Activated CD4-positive, alpha-beta memory T cell treated with anti-CD3 and anti-CD28 coated beads for 36 hours (primary cell): Measurements from ENCODE around the gene ATP2B3. TPM values are rescaled to one million over a fixed set of nuclear protein-coding genes. Genes with fewer than 3 reads are reported as not detected.

ENCODE experiments used
- CTCF ChIA-PET: fragments of 350-600 bp; sonication (Branson Sonifier 250); formaldehyde crosslinking; loops from one replicate; lab custom pipeline; 2021; ENCODE audit warnings: antibody characterized with exemption, inconsistent platforms; lab: Charles Lee
- POLR2A ChIA-PET: fragments of 350-600 bp; sonication (Branson Sonifier 250); formaldehyde crosslinking; loops from one replicate; lab custom pipeline; 2021; ENCODE audit warnings: antibody characterized with exemption; lab: Charles Lee
- DNase-seq: peaks from one replicate; pipeline ENCODE4 v3.0.0-alpha.2; 2020
- H3K27ac Mint-ChIP-seq: one replicate; pipeline ENCODE4 v1.8.0; 2021; ENCODE audit warnings: mixed read lengths
- H3K27me3 Mint-ChIP-seq: one replicate; pipeline ENCODE4 v1.8.0; 2021; ENCODE audit warnings: mixed read lengths
- H3K36me3 Mint-ChIP-seq: one replicate; pipeline ENCODE4 v1.8.0; 2021; ENCODE audit warnings: mixed read lengths
- H3K4me1 Mint-ChIP-seq: one replicate; pipeline ENCODE4 v1.8.0; 2021; ENCODE audit warnings: low read depth, mixed read lengths
- H3K4me3 Mint-ChIP-seq: one replicate; pipeline ENCODE4 v1.8.0; 2021; ENCODE audit warnings: mild to moderate bottlenecking, mixed read lengths
- H3K9me3 Mint-ChIP-seq: one replicate; pipeline ENCODE4 v1.8.0; 2021; ENCODE audit warnings: mixed read lengths
- intact Hi-C: fragments of 100-400 bp; cut with micrococcal nuclease; formaldehyde crosslinking; loops from one replicate; pipeline ENCODE4 v1.15.1; 2023
- total RNA-seq, 2 experiments: library from RNA; stranded (reverse); gene quantifications; one replicate each; pipeline ENCODE4 v1.2.3, GENCODE V29; 2021

The ATP2B3 gene
- total RNA-seq, 2 experiments from 2014 or later, result not detected

DNA sequence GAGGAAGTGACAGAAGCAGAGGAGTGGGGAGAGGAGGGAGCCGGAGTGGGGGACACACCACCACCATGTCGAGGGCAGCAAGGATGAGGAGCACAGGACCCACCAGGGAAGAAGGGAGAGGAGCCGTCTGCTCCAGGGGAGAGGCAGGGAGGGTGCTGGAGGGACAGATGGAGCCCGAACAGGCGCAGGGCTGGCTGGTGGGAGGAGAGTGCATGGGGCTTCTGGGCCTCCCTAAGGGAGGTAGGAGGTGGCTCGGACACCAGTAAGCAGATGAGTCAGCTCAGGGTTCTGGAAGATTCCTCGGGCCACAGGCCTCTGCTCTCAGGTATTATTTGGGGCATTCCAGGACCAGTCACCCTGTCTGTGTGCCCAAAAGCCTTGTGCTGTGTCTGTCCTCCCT, 29.8 kb downstream of the ATP2B3 start:
- H3K27ac Mint-ChIP-seq, result no peak overlapping the region
- POLR2A ChIA-PET, result no interaction called here
- H3K4me1 Mint-ChIP-seq, result no peaks in the 10 kb centered on the region
- CTCF ChIA-PET, result interaction anchor here (0.8 to 2.1 kb wide), 3 partner anchors 8 to 122 kb away, joined by 3 to 6 read pairs (median 3); no protein-coding TSS in a partner anchor
- intact Hi-C loops, result no loop called here
- no peak for DNase-seq
- no peaks in the 10 kb centered on the region for H3K9me3 Mint-ChIP-seq
- no peak overlapping the region for H3K4me3 Mint-ChIP-seq
- no peaks in the 10 kb centered on the region for H3K36me3 Mint-ChIP-seq
- H3K27me3 Mint-ChIP-seq, result no peaks in the 10 kb centered on the region

DNA sequence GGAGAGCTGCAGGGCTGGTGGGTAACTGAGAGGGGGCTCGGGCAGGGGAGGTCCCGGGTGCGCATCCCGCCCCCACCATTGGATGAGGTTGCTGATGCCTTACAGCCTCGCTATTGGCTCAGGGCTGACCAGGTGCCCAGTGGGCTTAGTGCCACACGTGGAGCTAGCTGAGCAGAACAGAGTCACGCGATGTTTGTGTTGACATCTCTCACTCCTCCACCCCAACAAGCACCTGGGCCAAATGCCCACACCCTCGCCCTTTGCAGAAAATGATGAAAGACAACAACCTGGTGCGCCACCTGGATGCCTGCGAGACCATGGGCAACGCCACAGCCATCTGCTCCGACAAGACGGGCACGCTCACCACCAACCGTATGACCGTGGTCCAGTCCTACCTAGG, 31.8 kb downstream of the ATP2B3 start:
- intact Hi-C loops, result no loop called here
- CTCF ChIA-PET, result interaction anchor here (1.0 kb wide), 1 partner anchor 10 kb away, joined by 4 read pairs; no protein-coding TSS in a partner anchor
- no peaks in the 10 kb centered on the region for H3K27me3 Mint-ChIP-seq
- H3K27ac Mint-ChIP-seq, result no peak overlapping the region
- H3K4me3 Mint-ChIP-seq, result no peak overlapping the region
- no peaks in the 10 kb centered on the region for H3K9me3 Mint-ChIP-seq
- no peaks in the 10 kb centered on the region for H3K4me1 Mint-ChIP-seq
- POLR2A ChIA-PET, result no interaction called here
- DNase-seq, result no peak
- H3K36me3 Mint-ChIP-seq, result no peaks in the 10 kb centered on the region

DNA sequence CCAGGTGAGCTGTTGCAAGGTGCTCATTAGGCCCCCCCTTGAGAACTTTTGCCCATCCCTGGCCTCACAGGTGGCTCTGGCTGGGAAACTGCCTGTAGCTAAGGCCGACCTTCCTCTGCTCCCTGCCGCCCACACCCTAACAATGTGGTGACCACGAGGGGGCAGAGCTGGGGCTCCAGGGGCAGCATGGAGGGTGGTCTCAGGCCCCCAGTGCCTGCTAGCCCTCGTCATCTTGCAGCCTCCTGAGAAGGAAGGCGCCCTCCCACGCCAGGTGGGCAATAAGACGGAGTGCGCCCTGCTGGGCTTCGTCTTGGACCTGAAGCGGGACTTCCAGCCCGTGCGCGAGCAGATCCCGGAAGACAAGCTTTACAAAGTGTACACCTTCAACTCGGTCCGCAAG, 32.4 kb downstream of the ATP2B3 start:
- POLR2A ChIA-PET, result no interaction called here
- no peaks in the 10 kb centered on the region for H3K9me3 Mint-ChIP-seq
- intact Hi-C loops, result no loop called here
- no peaks in the 10 kb centered on the region for H3K4me1 Mint-ChIP-seq
- no peak for DNase-seq
- no peaks in the 10 kb centered on the region for H3K27me3 Mint-ChIP-seq
- CTCF ChIA-PET, result interaction anchor here (1.0 kb wide), 1 partner anchor 11 kb away, joined by 4 read pairs; no protein-coding TSS in a partner anchor
- H3K27ac Mint-ChIP-seq, result no peak overlapping the region
- H3K4me3 Mint-ChIP-seq, result no peak overlapping the region
- H3K36me3 Mint-ChIP-seq, result no peaks in the 10 kb centered on the region

DNA sequence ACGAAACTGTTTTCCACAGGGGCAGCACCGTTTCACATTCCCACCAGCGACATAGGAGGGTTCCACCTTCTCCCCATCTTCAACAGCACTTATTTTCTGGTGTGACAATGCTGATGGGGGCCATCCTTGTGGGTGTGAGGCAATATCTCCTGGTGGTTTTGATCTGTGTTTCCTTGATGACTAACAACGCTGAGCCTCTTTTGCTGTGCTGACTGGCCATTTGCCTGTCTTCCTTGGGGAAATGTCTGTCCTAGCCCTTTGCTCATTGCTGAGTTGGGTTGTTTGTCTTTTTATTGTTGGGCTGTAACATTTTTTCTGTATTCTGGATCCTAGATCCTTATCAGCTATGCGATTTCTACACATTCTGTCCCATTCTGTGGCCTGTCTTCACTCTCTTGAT, 33.7 kb downstream of the ATP2B3 start:
- no peak for DNase-seq
- no peak overlapping the region for H3K4me3 Mint-ChIP-seq
- ChIA-PET POLR2A (no interaction called here), CTCF (interaction anchor here (0.7 to 1.6 kb wide), 3 partner anchors 11 to 26 kb away, joined by 4 to 6 read pairs (median 5); no protein-coding TSS in a partner anchor)
- H3K36me3 Mint-ChIP-seq, result no peaks in the 10 kb centered on the region
- no peaks in the 10 kb centered on the region for H3K27me3 Mint-ChIP-seq
- no peak overlapping the region for H3K27ac Mint-ChIP-seq
- intact Hi-C loops, result no loop called here
- no peaks in the 10 kb centered on the region for H3K4me1 Mint-ChIP-seq
- H3K9me3 Mint-ChIP-seq, result no peaks in the 10 kb centered on the region

DNA sequence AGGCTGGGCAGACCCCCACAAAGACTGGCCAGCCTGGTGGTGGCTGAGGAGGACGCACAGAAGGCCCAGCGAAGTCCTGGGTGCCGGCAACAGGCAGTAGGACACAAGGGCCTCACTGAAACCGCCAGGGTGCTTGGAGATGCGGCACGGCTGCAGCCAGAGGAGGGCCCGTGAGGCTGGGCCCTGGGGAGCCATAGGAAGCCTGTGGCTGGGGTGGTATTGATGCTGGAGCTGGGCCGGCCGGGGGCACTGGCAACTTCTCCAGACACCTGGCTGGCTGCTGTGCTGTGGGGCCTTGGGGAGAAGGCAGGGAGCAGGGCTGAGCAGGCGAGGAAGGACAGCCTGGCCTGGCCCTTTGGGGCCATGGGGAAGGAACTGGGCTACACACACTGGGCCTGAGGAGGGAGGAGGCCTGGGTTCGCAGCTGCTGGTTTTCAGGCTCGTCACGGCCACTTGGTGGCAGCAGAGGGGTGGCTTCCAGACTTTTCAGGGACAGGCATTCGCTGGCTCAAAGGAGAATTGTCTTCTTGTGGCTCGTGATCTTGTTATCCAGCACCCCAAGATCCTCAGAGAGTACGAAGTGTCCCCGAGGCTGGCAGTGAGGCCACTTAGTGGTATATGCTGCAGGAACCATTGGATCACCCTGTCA, 37.2 kb downstream of the ATP2B3 start:
- ChIA-PET POLR2A (no interaction called here), CTCF (interaction anchor here (0.6 to 5.3 kb wide), 11 partner anchors 10 to 154 kb away, joined by 3 to 49 read pairs (median 5); partner anchors contain the start of gene DUSP9)
- Mint-ChIP-seq H3K36me3 (no peaks in the 10 kb centered on the region), H3K9me3 (no peaks in the 10 kb centered on the region), H3K27ac (no peak overlapping the region), H3K4me1 (no peaks in the 10 kb centered on the region), H3K27me3 (no peaks in the 10 kb centered on the region), H3K4me3 (no peak overlapping the region)
- intact Hi-C loops, result loop anchor here (1.0 to 5.0 kb wide), 2 partner anchors 93 to 113 kb away; partner anchors contain the start of gene DUSP9
- peak; percentile 70 for DNase-seq

DNA sequence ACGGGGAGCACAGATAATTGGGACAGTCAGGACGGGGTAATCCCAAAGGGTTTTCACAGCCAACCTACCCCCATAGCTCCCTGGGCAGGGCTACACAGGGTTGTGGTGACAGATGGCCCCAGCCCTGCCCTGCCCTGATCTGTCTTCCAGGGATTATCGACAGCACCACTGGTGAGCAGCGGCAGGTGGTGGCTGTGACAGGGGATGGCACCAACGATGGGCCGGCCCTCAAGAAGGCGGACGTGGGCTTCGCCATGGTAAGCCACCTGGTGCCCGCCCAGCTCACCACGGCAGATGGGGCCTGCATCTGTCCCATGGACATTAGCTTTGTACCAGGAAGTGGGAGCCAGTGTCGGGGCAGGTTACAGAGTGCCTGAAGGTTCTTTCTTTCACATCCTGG, 39.3 kb downstream of the ATP2B3 start:
- H3K4me3 Mint-ChIP-seq, result no peak overlapping the region
- ChIA-PET POLR2A (no interaction called here), CTCF (interaction anchor here (2.6 to 5.3 kb wide), 3 partner anchors 17 to 111 kb away, joined by 10 to 49 read pairs (median 12); partner anchors contain the start of gene DUSP9)
- H3K27me3 Mint-ChIP-seq, result no peaks in the 10 kb centered on the region
- no peak overlapping the region for H3K27ac Mint-ChIP-seq
- H3K4me1 Mint-ChIP-seq, result no peaks in the 10 kb centered on the region
- intact Hi-C loops, result loop anchor here (5.0 kb wide), 1 partner anchor 91 kb away; the partner anchor contains the start of gene DUSP9
- H3K9me3 Mint-ChIP-seq, result no peaks in the 10 kb centered on the region
- no peak for DNase-seq
- no peaks in the 10 kb centered on the region for H3K36me3 Mint-ChIP-seq

DNA sequence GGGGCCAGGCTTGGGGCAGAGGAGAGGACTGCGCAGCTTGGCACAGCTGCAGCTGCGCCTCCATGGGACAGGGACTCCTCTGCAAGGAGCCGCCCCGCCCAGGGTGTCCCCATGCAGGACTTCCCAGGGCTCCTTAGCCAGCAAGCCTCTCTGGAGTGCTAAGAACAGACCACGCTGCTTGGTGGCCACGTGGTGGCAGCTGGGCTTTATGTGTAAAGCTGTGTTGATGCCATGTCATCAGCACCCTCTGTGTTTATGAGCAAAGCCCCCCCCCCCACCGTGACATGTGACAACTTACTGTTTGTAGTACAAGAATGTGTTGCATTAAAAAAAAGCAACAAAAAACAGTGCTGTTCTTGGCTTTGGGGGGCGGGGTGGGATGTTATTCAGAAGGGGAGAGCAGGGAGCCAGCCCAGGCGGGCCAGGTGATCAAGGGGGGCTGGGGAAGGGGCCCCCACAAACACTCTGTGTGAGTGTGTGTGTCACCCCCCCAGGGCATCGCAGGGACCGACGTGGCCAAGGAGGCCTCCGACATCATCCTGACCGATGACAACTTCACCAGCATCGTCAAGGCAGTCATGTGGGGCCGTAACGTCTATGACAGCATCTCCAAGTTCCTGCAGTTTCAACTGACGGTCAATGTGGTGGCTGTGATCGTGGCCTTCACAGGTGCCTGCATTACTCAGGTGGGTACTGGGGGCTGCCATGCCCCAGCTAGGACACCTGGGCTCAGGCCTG, 40.3 kb downstream of the ATP2B3 start:
- intact Hi-C loops, result loop anchor here (5.0 kb wide), 1 partner anchor 90 kb away; the partner anchor contains the start of gene DUSP9
- Mint-ChIP-seq H3K9me3 (no peaks in the 10 kb centered on the region), H3K36me3 (no peaks in the 10 kb centered on the region), H3K27ac (no peak overlapping the region), H3K4me3 (no peak overlapping the region), H3K4me1 (no peaks in the 10 kb centered on the region), H3K27me3 (no peaks in the 10 kb centered on the region)
- no peak for DNase-seq
- POLR2A ChIA-PET, result no interaction called here
- CTCF ChIA-PET, result no interaction called here

DNA sequence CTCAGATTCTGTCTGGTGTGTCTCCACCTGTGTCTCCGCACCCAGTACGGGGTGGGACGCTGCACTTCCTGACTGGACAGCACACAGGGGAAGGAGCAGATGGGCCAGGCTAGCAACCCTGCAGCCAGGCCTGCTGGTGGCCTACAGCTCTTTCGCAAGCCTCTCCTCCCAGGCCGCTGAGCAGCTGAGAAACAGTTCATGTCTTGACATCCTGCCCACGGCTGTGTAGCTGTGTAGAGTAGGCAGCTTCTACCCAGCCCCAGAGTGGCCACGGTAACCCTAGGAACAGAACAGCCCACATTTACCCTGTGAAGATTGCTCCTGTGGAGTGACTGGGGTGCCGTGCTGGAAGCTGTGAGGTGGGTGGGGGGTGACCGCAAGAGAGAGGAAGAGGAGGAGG, 42.6 kb downstream of the ATP2B3 start:
- Mint-ChIP-seq H3K4me1 (no peaks in the 10 kb centered on the region), H3K36me3 (no peaks in the 10 kb centered on the region), H3K9me3 (no peaks in the 10 kb centered on the region), H3K27ac (no peak overlapping the region), H3K4me3 (no peak overlapping the region), H3K27me3 (no peaks in the 10 kb centered on the region)
- POLR2A ChIA-PET, result no interaction called here
- intact Hi-C loops, result loop anchor here (5.0 kb wide), 1 partner anchor 87 kb away; the partner anchor contains the start of gene DUSP9
- CTCF ChIA-PET, result interaction anchor here (1.3 kb wide), 1 partner anchor 107 kb away, joined by 4 read pairs; no protein-coding TSS in a partner anchor
- DNase-seq, result no peak

DNA sequence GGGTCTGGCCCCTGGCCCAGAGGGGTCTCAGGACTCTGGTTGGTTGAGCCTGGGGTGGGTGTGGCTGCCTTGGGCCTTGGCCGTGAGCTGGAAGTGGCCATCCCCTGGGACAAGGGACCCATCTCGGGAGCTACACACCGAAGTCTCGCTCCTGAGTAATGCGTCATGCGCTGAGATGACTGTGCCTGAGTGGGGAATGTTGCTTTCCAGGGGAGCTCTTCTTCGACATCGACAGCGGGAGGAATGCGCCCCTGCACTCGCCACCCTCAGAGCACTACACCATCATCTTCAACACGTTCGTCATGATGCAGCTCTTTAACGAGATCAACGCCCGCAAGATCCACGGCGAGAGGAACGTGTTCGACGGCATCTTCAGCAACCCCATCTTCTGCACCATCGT, 43.0 kb downstream of the ATP2B3 start:
- Mint-ChIP-seq H3K4me3 (no peak overlapping the region), H3K9me3 (no peaks in the 10 kb centered on the region), H3K36me3 (no peaks in the 10 kb centered on the region), H3K27me3 (no peaks in the 10 kb centered on the region), H3K4me1 (no peaks in the 10 kb centered on the region), H3K27ac (no peak overlapping the region)
- intact Hi-C loops, result no loop called here
- CTCF ChIA-PET, result interaction anchor here (1.3 kb wide), 1 partner anchor 107 kb away, joined by 4 read pairs; no protein-coding TSS in a partner anchor
- no peak for DNase-seq
- POLR2A ChIA-PET, result no interaction called here

DNA sequence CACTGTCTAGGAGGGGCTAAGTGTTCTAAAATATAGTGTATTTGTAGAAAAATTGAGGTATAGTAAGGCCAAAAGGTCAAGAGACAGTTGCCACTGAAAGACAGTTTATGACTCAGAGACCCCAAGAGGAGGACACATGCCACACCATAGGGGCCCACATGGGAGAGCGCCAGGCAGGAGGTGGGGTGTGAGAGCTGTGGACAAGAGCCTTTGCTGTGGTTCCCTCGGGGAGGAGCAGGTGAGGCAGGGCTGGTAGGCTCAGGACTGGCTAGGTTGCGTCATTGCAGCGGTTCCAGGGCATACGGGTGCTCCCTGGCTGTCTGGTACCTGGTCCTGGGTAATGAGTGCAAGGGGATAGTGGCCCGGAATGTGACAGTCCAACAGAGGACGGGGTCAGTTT, 43.9 kb downstream of the ATP2B3 start:
- Mint-ChIP-seq H3K9me3 (no peaks in the 10 kb centered on the region), H3K4me1 (no peaks in the 10 kb centered on the region), H3K27ac (no peak overlapping the region), H3K27me3 (no peaks in the 10 kb centered on the region), H3K36me3 (no peaks in the 10 kb centered on the region), H3K4me3 (no peak overlapping the region)
- ChIA-PET POLR2A (no interaction called here), CTCF (no interaction called here)
- no peak for DNase-seq
- intact Hi-C loops, result no loop called here

DNA sequence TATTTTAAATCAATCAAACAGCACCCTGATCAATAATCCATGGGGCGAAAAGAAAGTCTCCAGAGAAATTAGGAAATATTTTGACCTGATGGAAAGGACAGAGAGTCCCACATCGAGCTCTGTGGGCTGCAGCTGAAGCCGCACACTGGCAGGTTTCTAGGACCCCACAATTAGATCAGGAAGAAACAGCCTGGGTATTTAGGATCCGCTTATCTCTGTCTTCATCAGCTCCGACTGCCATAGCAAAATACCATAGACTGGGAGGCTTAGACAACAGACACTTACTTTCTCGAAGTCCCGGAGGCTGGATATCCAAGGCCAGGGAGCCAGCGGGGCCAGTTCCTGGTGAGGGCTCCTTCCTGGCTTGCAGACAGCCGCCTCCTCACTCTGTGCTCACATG, 45.1 kb downstream of the ATP2B3 start:
- Mint-ChIP-seq H3K4me3 (no peak overlapping the region), H3K36me3 (no peaks in the 10 kb centered on the region), H3K9me3 (no peaks in the 10 kb centered on the region), H3K4me1 (no peaks in the 10 kb centered on the region), H3K27ac (no peak overlapping the region), H3K27me3 (no peaks in the 10 kb centered on the region)
- no peak for DNase-seq
- intact Hi-C loops, result no loop called here
- CTCF ChIA-PET, result interaction anchor here (1.2 kb wide), 1 partner anchor 23 kb away, joined by 5 read pairs; no protein-coding TSS in a partner anchor
- POLR2A ChIA-PET, result no interaction called here

DNA sequence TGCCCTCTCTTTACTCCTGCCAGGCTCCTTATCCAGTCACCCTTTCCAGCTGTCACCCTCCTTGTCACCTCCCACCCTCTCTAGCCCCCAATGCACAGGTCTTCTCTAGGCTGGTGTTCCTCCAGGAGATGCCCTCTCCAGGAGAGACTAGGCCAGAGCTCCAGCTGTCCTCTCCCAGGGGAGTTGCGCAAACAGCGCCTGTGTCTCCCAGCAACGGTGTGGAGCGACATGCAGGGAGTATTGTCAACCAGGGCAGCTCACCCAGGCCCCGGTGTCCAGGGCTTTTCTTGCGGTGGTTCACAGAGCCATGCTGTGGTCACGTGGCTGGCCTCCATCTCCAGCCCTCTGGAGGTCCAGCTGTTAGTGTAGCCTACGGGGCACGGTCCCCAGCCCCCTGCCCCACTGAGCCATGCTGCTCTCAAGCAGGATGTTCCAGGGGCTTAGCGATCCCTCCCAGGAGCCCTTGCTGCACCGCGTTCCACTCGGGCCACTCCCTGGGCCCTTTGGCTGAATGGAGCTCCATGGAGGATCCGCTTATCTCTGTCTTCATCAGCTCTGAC, 46.7 kb downstream of the ATP2B3 start:
- H3K27me3 Mint-ChIP-seq, result no peaks in the 10 kb centered on the region
- no peak overlapping the region for H3K4me3 Mint-ChIP-seq
- CTCF ChIA-PET, result interaction anchor here (1.3 to 2.3 kb wide), 2 partner anchors 9 to 104 kb away, joined by 5 to 7 read pairs; no protein-coding TSS in a partner anchor
- no peaks in the 10 kb centered on the region for H3K36me3 Mint-ChIP-seq
- no peaks in the 10 kb centered on the region for H3K4me1 Mint-ChIP-seq
- POLR2A ChIA-PET, result no interaction called here
- intact Hi-C loops, result no loop called here
- no peak overlapping the region for H3K27ac Mint-ChIP-seq
- H3K9me3 Mint-ChIP-seq, result no peaks in the 10 kb centered on the region
- DNase-seq, result no peak
